Stomach (tissue), 9 donors: ENCODE measurements around the gene CMTR2. TPM values are rescaled to one million over a fixed set of nuclear protein-coding genes. Genes with fewer than 3 reads are reported as not detected.

ENCODE experiments used
- DNase-seq, 2 donors: peaks; one replicate each; pipeline versions ENCODE4 v3.0.0 to v3.0.0-alpha.2; 2013 to 2019
- H3K27ac ChIP-seq, 5 donors: fragments of 200-600 bp in 4 of 5; sonication (generic) in 4 of 5; one replicate each; pipeline ENCODE4 v1.5.1; 2013 to 2019; ENCODE audit warnings: mild to moderate bottlenecking in 1 of 5, moderate library complexity in 1 of 5
- H3K27me3 ChIP-seq, 3 donors: fragments of 200-600 bp; sonication (generic); one replicate each; pipeline ENCODE4 v1.5.1; 2017 to 2019; ENCODE audit warnings: mixed run types in 1 of 3
- H3K36me3 ChIP-seq, 4 donors: fragments of 200-600 bp; sonication (generic); 1 replicate in 3 of 4; 2 replicates in 1 of 4; pipeline ENCODE4 v1.5.1; 2016 to 2019
- H3K4me1 ChIP-seq, 4 donors: fragments of 200-600 bp; sonication (generic); one replicate each; pipeline ENCODE4 v1.5.1; 2016 to 2019
- H3K4me3 ChIP-seq, 4 donors: fragments of 200-600 bp; sonication (generic) in 3 of 4; one replicate each; pipeline ENCODE4 v1.5.1; 2016 to 2019; ENCODE audit warnings: mild to moderate bottlenecking in 1 of 4
- H3K9me3 ChIP-seq, 4 donors: fragments of 200-600 bp; sonication (generic); one replicate each; pipeline ENCODE4 v1.5.1; 2016 to 2019
- EP300 ChIP-seq: sonication (generic); formaldehyde crosslinking; IDR thresholded peaks from one replicate; pipeline ENCODE4 v1.6.1; 2017; ENCODE audit warnings: antibody characterized with exemption
- POLR2A ChIP-seq, 4 donors: fragments of 450-650 bp; IDR thresholded peaks; one replicate each; pipeline ENCODE4 v1.6.1; 2016; ENCODE audit warnings: antibody characterized with exemption in 4 of 4, control low read depth in 2 of 4, mild to moderate bottlenecking in 1 of 4, moderate library complexity in 1 of 4
- POLR2AphosphoS5 ChIP-seq, 3 donors: sonication (generic); formaldehyde crosslinking; IDR thresholded peaks; one replicate each; pipeline ENCODE4 v1.6.1; 2016; ENCODE audit warnings: antibody characterized with exemption in 3 of 3
- WGBS, 5 donors: extraction: QIAGEN DNeasy Blood & Tissue Kit in 3 of 5; methylation state at CpG; one replicate each; pipeline versions ENCODE4 v1.1.5 to v1.1.7; 2013 to 2018; 5-methylcytosine and 5-hydroxymethylcytosine counted together
- intact Hi-C: fragments of 100-400 bp; cut with DNase I; formaldehyde crosslinking; loops from one replicate; pipeline ENCODE4 v1.15.1; 2023; ENCODE audit warnings: low total_unique reads
- polyA plus RNA-seq, 3 donors: library from polyadenylated mRNA; stranded (reverse); fragments of 200-250 nt; gene quantifications; one replicate each; pipeline ENCODE4 v1.2.3, GENCODE V29; 2013
- total RNA-seq, 5 donors: library from RNA; depleted of rRNA; stranded (reverse); fragments of >200 nt; gene quantifications; one replicate each; pipeline versions ENCODE4 v1.1.0 to v1.2.3, GENCODE V29; 2014 to 2016
- TF ChIP-seq, protein P1 (sequence below), 7 experiments: fragments of 450-650 bp in 4 of 7; fragments of 200-600 bp in 3 of 7; sonication (generic) in 3 of 7; IDR thresholded peaks; one replicate each; pipeline ENCODE4 v1.5.1; 2016 to 2019; ENCODE audit warnings: antibody characterized with exemption in 7 of 7, control low read depth in 2 of 7, mild to moderate bottlenecking in 1 of 7
- donor health status: healthy with polysubstance abuse.
- donor health status: Bipolar disorder and iron deficiency.
- donor health status: healthy.

Gene CMTR2
- total and polyA plus RNA-seq, 8 donors, result 1.4 to 29.6 (median 7.6) TPM

DNA sequence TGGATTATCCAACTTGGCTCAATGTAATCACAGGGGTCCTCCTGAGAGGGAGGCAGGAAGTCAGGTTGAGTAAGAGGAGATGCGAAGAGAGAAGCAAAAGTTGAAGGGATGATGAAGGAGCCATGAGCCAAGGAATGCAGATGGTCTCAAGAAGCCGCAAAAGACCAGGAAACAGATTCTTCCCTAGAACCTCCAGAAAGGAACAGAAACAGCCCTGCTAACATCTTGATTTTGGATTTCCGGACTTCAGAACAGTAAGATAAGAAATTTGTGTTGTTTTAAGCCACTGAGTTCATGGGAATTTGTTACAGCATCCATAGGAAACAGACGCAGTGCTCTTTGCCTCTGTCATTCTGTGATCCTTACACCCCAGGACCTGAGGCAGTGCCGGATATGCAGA lies 26.8 kb downstream of the CMTR2 start:
- Histone ChIP-seq H3K4me1 (no peaks in the 10 kb centered on the region), H3K27ac (no peak overlapping the region), H3K4me3 (no peak overlapping the region), H3K36me3 (no peaks in the 10 kb centered on the region), H3K27me3 (no peaks in the 10 kb centered on the region), H3K9me3 (no peaks in the 10 kb centered on the region)
- no peak for TF ChIP-seq POLR2A (IDR thresholded peaks at IDR 0.05)
- no peak for TF ChIP-seq POLR2AphosphoS5 (IDR thresholded peaks at IDR 0.05)
- TF ChIP-seq EP300, result no peak
- TF ChIP-seq, protein P1, sequence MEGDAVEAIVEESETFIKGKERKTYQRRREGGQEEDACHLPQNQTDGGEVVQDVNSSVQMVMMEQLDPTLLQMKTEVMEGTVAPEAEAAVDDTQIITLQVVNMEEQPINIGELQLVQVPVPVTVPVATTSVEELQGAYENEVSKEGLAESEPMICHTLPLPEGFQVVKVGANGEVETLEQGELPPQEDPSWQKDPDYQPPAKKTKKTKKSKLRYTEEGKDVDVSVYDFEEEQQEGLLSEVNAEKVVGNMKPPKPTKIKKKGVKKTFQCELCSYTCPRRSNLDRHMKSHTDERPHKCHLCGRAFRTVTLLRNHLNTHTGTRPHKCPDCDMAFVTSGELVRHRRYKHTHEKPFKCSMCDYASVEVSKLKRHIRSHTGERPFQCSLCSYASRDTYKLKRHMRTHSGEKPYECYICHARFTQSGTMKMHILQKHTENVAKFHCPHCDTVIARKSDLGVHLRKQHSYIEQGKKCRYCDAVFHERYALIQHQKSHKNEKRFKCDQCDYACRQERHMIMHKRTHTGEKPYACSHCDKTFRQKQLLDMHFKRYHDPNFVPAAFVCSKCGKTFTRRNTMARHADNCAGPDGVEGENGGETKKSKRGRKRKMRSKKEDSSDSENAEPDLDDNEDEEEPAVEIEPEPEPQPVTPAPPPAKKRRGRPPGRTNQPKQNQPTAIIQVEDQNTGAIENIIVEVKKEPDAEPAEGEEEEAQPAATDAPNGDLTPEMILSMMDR (IDR thresholded peaks at IDR 0.05), result no peak
- intact Hi-C loops, result no loop called here
- WGBS, 5 donors, result 78 to 94% (median 82%) methylated on average over 5 of the region's 5 CpGs
- DNase-seq, result no peak

DNA sequence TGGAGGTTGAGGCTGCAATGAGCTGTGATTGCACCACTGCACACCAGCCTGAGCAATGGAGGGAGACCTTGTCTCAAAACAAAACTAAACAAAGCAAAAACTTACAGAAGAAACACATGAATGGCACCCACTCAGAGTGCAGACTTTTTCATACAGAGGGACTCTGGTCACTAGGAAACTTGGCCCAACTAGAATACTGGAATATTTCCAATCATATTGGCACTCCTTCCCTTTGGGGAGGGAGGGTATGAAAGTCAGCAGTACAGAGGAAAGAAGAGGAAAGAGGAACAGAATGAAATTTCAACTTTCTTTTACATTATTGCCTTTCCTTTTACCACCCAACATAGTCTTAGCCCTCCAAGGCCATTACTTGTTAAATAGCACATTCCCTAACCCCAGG lies 28.2 kb downstream of the CMTR2 start:
- H3K27me3 ChIP-seq, result no peaks in the 10 kb centered on the region
- no peak overlapping the region for H3K27ac ChIP-seq
- DNase-seq, result no peak
- H3K4me3 ChIP-seq, result no peak overlapping the region
- TF ChIP-seq POLR2A (IDR thresholded peaks at IDR 0.05), result no peak
- no peak for TF ChIP-seq EP300
- TF ChIP-seq, protein P1 (IDR thresholded peaks at IDR 0.05), result no peak
- no peak for TF ChIP-seq POLR2AphosphoS5 (IDR thresholded peaks at IDR 0.05)
- no peaks in the 10 kb centered on the region for H3K4me1 ChIP-seq
- intact Hi-C loops, result no loop called here
- H3K9me3 ChIP-seq, result no peaks in the 10 kb centered on the region
- no peaks in the 10 kb centered on the region for H3K36me3 ChIP-seq

DNA sequence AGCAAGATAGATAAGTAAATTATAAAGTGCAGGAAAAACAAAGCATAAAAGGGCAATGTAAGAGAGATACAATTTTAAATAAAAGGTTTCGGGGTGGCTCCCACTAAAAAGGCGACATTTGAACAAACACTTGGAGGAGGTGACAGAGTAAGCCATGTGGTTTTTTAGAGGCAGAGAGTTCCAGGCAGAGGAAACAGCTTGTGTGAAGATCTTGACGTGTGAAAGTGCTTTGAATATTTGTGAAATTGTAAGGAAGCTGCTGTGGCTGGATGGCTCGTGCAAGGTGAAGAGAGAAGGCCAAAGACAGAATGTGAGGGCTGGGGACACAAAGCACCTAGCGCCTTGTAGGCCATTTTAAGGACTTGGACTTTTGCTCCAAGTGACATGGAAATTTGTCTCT lies 30.1 kb downstream of the CMTR2 start:
- H3K4me3 ChIP-seq, result no peak overlapping the region
- 69 to 75% (median 71%) methylated on average over 5 of the region's 5 CpGs for WGBS, 5 donors
- no peaks in the 10 kb centered on the region for H3K9me3 ChIP-seq
- H3K27me3 ChIP-seq, result no peaks in the 10 kb centered on the region
- intact Hi-C loops, result no loop called here
- H3K27ac ChIP-seq, result no peak overlapping the region
- peak in 1 of 2 donors; percentile 5 for DNase-seq
- H3K4me1 ChIP-seq, result no peaks in the 10 kb centered on the region
- no peaks in the 10 kb centered on the region for H3K36me3 ChIP-seq
- TF ChIP-seq EP300 (no peak), POLR2A (IDR thresholded peaks at IDR 0.05) (no peak), POLR2AphosphoS5 (IDR thresholded peaks at IDR 0.05) (no peak)
- TF ChIP-seq, protein P1 (IDR thresholded peaks at IDR 0.05), result no peak

DNA sequence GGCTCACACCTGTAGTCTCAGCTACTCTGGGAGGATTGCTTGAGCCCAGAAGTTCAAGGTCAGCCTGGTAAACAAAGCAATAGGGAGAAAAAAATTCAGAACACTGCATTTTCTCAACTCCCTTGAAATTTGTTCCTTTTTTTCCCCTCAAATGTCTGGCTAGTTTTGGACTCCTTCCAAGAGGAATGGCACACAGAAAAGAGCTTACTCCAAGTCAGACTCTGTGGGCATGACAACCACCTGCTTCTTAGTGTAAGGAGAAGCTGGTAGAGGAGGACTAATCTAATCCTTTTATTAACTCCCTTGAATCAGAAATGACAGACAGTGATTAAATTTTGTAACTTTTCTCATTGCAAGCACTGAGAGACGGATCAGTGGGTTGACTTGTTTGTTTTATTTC lies 30.8 kb downstream of the CMTR2 start:
- H3K36me3 ChIP-seq, result no peaks in the 10 kb centered on the region
- TF ChIP-seq EP300 (no peak), POLR2AphosphoS5 (IDR thresholded peaks at IDR 0.05) (no peak), POLR2A (IDR thresholded peaks at IDR 0.05) (no peak)
- TF ChIP-seq, protein P1 (IDR thresholded peaks at IDR 0.05), result no peak
- H3K4me1 ChIP-seq, result no peaks in the 10 kb centered on the region
- DNase-seq, result peak in 1 of 2 donors; percentile 10
- WGBS, 5 donors, result 58 to 73% (median 70%) methylated on average over 1 of the region's 1 CpG
- intact Hi-C loops, result no loop called here
- no peaks in the 10 kb centered on the region for H3K9me3 ChIP-seq
- H3K4me3 ChIP-seq, result no peak overlapping the region
- H3K27ac ChIP-seq, result no peak overlapping the region
- no peaks in the 10 kb centered on the region for H3K27me3 ChIP-seq
